Fibroblast of lung (primary cell): Measurements from ENCODE around the gene ROPN1L.

ENCODE experiments used
- CTCF ChIP-seq, 2 donors: IDR thresholded peaks in 1 of 2; conservative IDR thresholded peaks in 1 of 2; 1 replicate in 1 of 2; 2 replicates in 1 of 2; pipeline ENCODE4 v1.5.1; 2011 to 2012; ENCODE audit warnings: low read length in 2 of 2, control low read depth in 1 of 2, inconsistent platforms in 1 of 2, low read depth in 1 of 2, mild to moderate bottlenecking in 1 of 2
- EZH2 ChIP-seq: IDR thresholded peaks from 2 replicates; pipeline ENCODE4 v1.5.1; 2012; ENCODE audit warnings: low read length, control low read depth, mild to moderate bottlenecking; ENCODE audit errors: missing control alignments

GRCh38 chr5:10434392-10434791 is 7.3 kb upstream of the ROPN1L start:
- no peak for TF ChIP-seq CTCF (conservative IDR thresholded peaks at IDR 0.05 in 1 of 2, IDR thresholded peaks at IDR 0.05 in 1 of 2; ENCODE audit: low read depth in 1 of 2, low read length in 2 of 2)
- no peak for TF ChIP-seq EZH2
